MM.1S (cell line): ENCODE data around the gene OTOP3.

Source experiments
- EZH2 ChIP-seq: fragments of 300-600 bp; sonication (generic); optimal IDR thresholded peaks from 2 replicates; pipeline ENCODE3; 2017; ENCODE audit warnings: low read depth, mild to moderate bottlenecking, antibody characterized with exemption, low read length, mixed read lengths
- EZH2phosphoT487 ChIP-seq: fragments of 300-600 bp; sonication (generic); IDR thresholded peaks from 2 replicates; pipeline ENCODE4 v1.6.1; 2018; ENCODE audit warnings: antibody characterized with exemption, low read length
- TF ChIP-seq, protein P1 (sequence below): fragments of 300-600 bp; sonication (generic); IDR thresholded peaks from 2 replicates; pipeline ENCODE4 v1.5.1; 2016; ENCODE audit warnings: antibody characterized with exemption, low read length, mixed read lengths

DNA sequence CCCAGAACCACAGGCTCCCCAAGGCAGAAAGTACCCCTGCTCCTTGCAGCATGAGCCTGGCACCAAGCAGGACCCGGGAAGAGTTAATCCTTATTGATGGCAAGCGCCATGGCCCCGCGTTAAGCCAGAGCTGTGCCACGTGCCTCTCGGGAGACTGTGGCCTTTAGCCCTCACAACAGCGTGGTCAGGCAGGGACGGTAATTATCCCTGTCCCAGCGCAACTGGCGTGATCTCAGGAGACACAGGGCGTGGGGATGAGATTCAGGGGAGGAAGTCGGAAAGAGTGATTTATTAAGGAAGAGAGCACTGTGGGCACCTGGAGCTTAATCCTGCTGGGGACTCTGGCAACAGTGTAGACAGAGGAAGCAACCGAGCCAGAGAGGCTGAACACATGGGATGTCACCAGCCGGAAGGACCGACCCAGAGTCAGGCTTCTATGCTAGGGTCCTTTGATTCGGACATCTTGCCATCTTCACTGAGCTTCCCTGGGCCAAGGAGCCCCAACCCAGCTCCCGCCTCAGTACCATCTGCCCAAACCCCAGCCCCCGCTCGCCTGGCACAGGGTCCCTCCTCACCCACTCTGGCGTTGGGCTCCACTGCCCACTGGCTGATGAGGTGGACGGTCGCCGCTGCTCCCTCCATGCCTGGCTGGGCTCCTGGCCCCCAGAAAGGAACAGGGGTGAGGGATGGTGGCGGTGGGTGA is 16.9 kb downstream of the OTOP3 start:
- TF ChIP-seq, protein P1, sequence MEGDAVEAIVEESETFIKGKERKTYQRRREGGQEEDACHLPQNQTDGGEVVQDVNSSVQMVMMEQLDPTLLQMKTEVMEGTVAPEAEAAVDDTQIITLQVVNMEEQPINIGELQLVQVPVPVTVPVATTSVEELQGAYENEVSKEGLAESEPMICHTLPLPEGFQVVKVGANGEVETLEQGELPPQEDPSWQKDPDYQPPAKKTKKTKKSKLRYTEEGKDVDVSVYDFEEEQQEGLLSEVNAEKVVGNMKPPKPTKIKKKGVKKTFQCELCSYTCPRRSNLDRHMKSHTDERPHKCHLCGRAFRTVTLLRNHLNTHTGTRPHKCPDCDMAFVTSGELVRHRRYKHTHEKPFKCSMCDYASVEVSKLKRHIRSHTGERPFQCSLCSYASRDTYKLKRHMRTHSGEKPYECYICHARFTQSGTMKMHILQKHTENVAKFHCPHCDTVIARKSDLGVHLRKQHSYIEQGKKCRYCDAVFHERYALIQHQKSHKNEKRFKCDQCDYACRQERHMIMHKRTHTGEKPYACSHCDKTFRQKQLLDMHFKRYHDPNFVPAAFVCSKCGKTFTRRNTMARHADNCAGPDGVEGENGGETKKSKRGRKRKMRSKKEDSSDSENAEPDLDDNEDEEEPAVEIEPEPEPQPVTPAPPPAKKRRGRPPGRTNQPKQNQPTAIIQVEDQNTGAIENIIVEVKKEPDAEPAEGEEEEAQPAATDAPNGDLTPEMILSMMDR: no peak
- TF ChIP-seq EZH2 (no peak), EZH2phosphoT487 (no peak)
